GDM1 (cell line): ENCODE data around the gene PNPLA1.

Experiments
- DNase-seq: peaks from one replicate; lab custom pipeline; 2025; lab: John Stamatoyannopoulos, UW

PNPLA1 gene

GRCh38 chr6:36315921-36316320, 46.1 kb downstream of the PNPLA1 start:
- DNase-seq = no peak

DNA sequence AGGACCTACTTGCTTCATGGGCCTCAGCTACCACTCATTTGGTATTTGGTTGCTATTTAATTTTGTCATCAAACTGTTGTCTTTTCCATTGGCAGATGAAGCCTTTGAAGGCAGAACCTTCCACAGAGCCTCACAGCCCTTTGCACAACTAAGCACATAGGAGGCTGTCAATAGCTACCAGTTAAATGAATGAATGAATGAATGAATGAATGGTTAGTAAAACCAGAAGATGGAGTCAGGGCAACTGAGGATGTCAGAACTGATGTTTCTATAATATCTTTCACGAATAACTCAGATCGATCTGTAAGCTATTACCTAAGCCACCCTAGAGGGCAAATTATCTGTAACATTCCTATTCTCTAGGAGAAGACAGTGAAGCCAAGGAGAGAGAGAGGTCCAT, 47.8 kb downstream of the PNPLA1 start:
- DNase-seq = no peak

- no peak for DNase-seq
These were observed 49.0 kb downstream of the PNPLA1 start for GRCh38 chr6:36318690-36319435.

GRCh38 chr6:36319436-36319762, 49.5 kb downstream of the PNPLA1 start:
- DNase-seq = no peak

DNA sequence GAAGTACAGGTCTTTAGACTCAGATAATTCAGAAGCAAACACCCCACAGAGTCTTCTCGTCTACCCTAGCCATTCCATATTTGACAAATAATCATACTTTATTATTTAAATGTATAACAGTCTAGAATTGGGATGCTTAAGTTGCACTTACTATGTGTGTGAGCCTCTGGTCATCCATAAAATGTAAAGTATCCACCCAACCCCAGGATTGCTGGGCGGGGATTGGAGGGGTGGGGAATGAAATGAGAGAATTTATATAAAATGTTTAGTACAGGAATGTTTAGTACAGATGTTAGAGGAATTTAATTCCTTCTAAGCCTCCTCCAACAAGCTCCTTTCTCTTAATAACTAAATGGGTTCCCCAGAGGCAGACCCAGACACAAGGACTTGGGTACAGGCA, 50.0 kb downstream of the PNPLA1 start:
- DNase-seq = no peak

- DNase-seq = no peak
These were observed 50.6 kb downstream of the PNPLA1 start for GRCh38 chr6:36320475-36320874.

DNA sequence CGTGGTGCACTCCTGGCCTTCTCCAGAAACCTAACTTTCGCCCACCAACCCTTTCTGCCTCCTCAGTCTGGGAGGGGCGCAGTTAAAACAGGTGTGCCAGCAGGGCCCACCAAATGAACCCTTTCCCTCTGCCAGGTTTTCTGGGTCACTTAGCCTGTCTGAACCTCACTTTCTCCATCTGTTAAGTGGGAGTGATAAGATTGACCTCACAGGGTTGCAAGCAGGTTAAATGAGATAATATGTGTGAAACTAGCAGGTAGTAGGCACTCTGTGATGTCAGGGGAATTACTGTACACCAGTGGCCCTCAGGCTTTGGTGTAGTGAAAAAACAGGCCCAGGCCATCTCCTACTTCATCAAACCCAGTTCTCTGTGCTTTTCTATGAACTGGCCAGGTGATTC, 52.7 kb downstream of the PNPLA1 start:
- no peak for DNase-seq

- DNase-seq = no peak
These were observed 53.2 kb downstream of the PNPLA1 start for GRCh38 chr6:36323062-36323461.

GRCh38 chr6:36324191-36324590, 54.3 kb downstream of the PNPLA1 start:
- no peak for DNase-seq

DNA sequence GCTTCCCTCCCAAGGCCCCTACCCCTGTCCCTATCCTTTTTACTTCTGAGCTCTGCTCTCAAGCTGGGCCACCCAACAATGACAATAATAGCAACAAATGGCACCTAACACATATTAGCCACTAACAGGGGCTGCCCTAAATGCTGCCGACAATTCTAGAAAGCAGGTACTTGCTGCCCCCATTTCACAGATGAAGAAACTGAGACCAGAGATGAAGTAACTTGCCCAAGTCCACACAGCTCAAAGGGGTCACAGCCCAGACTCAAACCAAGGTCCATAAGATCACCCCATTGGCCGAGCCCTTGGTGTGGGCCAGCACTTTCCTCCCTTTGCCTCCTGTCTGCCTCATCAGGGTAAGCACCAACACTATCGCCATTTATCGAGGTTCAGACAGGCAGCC, 54.9 kb downstream of the PNPLA1 start:
- no peak for DNase-seq

GRCh38 chr6:36326356-36326995, 56.6 kb downstream of the PNPLA1 start:
- no peak for DNase-seq

DNA sequence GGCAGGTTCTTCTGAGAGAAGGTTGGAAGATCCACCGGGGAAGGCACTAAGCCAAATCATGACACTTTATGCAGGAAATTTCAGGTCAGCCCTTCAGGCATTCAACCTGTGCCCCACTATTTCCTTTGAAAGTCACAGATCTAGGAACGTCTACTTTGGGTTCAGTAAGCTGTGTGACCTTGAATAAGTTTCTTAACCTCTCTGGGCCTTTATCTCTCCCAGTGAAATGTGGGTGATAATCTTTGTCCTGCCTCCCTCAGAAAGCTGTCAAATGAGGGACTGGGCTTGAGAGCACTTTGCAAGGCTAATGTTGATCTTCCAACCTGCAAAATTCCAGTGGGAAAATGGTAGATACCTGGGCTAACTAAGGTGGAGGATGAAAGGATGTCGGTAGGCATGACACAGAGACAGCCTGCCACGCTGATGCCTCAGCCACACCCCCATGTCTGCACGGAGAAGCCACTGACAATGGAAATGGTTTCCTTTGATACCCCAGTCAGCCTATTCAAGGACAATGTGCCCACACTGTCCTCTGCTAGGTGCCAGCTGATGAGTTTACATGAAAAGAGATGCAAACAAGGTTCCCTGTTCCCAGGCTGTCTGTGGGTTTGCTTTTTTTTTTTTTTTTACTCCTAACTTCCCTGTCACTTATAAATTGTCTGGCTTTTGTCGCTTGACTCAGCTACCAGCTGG, 57.5 kb downstream of the PNPLA1 start:
- DNase-seq = no peak

DNA sequence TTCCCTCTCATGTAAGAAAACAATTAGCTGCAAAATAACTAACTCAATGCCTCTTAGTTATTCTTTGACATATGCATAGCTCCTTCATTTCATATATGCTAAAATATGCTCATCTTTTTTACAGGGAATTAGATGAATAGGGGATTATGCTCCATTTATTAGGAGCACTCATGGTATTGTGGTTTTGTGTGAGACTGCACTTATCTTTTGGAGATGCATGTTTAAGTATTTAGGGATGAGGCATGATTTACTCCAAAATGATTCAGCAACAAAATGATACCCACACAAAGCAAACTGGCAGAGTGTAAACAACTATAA, 58.0 kb downstream of the PNPLA1 start:
- no peak for DNase-seq

DNA sequence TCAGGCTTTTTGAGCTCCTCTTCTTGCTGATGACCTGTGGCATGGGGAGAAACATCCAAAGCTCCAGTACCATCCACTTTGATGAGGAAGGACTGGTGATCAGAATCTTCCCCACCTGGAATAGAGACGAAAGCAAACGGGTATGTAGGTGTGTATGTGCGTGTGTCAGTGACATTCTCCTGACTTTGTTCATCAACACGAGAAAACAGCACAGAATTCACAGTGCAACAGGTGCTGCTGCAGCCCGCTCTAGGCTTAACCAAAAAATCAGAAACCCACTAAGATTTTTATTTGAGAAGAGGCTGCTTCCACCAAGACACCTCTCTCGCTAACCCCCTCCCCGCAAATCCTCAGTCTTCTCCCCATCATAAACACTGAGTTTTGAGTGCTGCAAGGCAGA, 58.7 kb downstream of the PNPLA1 start:
- DNase-seq = no peak

DNA sequence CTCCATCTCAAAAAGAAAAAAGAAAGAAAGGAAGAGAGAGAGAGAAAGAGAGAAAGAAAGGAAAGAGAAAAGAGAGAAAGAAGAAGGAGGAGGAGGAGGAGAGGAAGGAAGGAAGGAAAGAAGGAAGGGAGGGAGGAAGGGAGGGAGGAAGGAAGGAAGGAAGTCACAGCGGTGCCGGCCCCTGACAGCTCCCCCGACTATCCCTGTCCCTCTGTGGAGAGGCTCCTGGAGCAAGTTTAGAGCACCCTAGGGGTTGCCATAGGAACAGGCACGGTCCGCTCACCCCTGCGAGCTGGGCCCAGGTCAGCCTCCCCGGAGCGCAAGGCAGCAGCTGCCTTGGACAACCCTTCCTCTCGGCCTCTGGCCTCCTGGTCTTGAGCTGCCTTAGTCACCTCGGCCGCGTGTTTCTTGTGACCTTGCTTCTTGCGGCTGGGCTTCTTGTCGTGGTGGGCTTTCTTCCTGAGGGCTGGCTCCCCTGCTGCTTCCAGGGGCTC, 60.0 kb downstream of the PNPLA1 start:
- DNase-seq = no peak

- DNase-seq = no peak
These were observed 60.5 kb downstream of the PNPLA1 start for GRCh38 chr6:36330366-36330765.

DNA sequence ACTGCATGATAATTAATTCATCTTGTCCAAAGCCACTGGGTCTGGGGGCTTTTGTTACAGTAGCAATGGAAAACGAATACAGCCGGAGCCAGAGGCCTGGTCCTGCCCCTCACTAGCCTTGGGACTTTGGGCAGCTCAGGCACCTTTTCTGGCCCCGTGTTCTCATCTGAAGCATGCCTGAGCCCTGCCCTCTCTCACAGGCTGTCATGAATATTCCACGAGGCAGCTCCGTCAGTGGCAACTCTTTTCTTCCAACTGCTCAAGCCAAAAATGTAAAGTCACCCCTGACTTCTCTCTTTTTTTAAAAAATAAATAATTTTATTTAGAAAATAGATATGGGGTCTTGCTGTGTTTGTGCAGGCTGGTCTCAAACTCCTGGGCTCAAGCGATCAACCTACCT, 61.5 kb downstream of the PNPLA1 start:
- DNase-seq = no peak

DNA sequence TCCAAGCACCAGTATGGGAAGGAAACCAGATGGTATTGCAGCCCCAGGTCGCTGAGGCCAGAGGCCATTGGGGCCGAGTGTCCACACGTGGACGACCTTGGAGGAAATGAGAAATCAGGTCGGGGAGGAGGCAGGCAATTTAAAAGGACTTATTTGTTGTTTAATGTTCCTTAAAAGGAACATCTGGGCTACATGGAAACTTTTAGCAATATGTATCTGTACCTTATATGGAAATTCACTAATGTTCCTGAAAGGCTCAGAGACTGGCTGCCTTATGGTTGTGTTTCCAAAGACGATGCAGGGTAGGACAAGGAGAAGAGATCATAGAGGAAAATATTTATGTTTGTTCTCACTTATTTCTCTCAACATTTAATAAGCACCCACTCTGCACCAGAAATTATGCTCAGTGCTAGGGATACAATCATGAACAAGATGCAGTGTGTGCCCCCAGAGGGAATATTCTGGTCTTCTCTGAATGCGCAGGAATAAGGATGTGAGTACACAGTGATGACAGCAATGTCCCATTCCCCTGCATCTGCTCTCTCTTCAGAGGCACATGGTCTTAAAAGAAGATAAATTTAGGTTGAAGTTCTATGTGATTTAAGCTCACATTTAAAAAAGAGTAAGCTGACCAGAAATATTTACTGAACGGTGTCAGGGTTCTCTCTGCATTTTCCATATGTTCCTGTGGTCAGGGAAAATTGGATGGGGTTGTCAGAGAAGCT, 63.5 kb downstream of the PNPLA1 start:
- no peak for DNase-seq

- DNase-seq = no peak
These were observed 64.3 kb downstream of the PNPLA1 start for GRCh38 chr6:36333931-36334725.

DNA sequence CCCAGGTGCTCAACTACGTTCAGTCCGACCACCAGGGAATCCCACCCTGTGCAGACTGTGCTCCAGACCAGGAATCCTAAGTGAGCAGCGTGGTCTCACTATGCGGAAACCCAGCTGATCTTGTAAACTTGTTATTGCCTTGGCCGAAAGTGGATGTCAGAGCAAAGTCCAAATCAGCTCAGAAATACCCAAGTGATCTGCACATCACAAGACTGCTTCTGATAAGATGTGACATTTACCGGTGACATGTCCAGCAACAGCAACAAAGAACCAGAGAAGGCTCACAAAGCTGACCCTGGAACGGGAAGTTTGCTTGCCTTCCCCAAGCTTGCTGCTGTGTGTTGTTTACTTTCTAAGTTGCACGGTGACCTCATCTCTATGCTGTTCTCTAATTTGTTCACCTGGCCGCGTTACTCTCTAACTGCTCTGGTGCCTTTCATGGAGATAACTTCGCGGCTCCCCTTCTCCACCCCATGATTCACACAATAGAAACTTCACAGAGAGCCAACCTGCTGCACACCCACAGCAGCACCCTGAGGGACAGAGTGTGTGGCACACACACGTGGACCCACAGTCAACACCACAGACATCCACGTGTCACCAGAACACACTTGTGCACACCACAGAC, 65.1 kb downstream of the PNPLA1 start:
- DNase-seq = no peak

GRCh38 chr6:36335465-36336207, 65.8 kb downstream of the PNPLA1 start:
- DNase-seq = no peak
